ENCODE data around the gene LYRM1.
"Not testable (repeated sequence)": the region's sequence is repeated elsewhere in the genome, so short reads cannot be mapped to it uniquely, and the experiment has no call there.

Gene LYRM1

DNA sequence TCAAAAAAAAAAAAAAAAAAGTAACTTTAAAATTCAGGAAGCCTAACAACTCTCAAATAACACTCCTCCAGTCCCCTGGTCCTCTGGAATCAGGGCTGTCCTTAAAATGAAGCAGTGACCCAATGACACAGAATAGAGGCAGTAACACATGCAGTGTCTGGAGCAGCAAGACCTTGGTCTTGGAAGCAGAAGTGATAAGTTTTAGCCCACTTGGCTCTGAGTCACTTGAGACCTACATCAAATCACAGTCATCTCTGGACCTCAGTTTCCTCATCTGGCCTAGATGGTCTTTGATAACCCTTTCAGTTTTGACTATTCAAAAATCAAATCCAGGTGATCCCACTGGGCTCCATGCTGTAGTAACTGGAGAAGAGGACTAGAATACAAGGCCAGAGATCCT is 39.0 kb downstream of the LYRM1 start:
- DNase-seq = no peak

GRCh38 chr16:20940871-20941635 is 40.5 kb downstream of the LYRM1 start:
- no peak for DNase-seq

GRCh38 chr16:20941636-20941926 is 41.0 kb downstream of the LYRM1 start:
- DNase-seq = no peak

DNA sequence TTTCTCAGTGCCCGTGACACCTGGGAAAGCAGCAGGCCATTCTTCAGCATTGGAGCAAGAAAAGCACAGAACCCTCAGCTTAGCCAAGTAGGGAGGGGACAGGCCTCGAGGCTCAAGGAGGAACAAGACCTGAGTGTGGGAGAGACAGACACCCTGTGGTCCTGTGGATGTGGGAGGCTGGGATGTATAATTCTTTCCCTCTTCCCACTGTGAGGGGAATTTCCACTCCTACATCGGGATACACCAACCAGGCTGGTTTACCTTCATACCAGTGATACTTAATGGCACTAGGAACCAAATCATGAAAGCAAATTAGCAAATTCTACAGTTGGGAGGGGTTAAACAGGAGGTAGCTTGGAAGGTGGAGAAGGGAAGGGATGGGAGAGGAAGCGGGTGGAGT is 41.7 kb downstream of the LYRM1 start:
- no peak for DNase-seq

DNA sequence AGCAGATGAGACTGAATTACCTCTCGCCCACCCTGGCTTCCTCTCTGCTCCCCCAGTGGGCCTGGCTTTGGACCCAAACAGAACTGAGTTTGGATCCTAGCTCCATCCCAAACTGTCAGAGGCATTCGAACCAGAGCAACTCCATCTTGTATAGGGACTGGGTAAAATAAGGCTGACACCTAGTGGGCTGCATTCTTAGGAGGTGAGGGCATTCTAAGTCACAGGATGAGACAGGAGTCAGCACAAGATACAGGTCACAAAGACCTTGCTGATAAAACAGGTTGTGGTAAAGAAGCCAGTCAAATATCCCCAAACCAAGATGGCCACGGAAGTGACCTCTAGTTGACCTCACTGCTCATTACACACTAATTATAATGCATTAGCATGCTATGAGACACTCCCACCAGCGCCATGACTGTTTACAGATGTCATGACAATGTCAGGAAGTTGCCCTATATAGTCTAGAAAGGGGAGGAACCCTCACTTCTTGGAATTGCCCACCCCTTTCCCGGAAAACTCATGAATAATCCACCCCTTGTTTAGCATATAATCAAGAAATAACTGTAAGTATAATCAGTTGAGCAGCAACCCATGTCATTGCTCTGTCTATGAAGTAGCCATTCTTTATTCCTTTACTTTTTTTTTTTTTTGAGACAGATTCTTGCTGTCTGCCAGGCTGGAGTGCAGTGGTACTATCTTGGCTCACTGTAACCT is 44.4 kb downstream of the LYRM1 start:
- no peak for DNase-seq

- DNase-seq = not testable (repeated sequence)
Measured at GRCh38 chr16:20945575-20945875, 45.0 kb downstream of the LYRM1 start.

DNA sequence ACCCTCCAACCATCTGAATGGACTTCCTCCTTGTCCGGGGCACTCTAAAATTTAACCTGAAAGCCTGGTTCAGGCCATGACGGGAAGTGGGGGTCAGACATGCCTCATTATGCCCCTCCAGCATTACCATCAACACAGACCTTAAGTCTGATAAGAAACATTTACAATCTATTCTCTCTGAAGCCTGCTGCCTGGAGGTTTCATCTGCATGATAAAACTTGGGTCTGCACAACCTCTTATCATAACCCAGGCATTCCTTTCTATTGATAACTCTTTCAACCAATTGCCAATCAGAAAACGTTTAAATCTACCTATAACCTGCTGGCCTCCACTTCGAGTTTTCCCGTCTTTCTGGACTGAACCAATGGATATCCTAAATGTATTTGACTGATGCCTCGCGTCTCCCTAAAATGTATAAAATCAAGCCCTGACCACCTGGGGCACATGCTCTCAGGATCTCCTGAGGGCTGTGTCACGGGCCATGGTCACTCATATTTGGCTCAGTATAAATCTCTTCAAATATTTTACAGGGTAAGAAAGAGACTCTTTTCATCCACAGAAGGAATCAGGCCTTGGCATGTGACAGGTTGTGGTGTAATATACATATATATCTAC is 45.6 kb downstream of the LYRM1 start:
- no peak for DNase-seq

DNA sequence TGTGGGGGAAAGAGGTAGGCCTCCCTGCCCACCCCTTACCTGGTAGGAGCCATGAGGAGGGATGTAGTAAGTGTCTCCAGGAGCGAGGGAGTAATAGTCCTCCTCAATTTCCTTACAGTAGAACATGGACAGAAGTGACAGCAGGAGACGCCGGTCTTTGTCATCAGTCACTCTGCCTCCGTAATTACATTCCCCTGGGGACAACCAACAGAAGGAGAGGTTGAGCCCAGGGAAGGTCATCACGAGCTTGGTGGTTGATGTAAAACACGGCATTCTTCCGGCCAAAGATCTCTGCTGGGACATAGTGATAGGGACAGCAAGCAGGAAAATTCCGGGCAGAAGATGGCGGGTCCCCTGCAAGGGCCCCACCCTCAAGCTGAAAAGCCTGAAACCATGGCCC is 47.9 kb downstream of the LYRM1 start:
- no peak for DNase-seq

DNA sequence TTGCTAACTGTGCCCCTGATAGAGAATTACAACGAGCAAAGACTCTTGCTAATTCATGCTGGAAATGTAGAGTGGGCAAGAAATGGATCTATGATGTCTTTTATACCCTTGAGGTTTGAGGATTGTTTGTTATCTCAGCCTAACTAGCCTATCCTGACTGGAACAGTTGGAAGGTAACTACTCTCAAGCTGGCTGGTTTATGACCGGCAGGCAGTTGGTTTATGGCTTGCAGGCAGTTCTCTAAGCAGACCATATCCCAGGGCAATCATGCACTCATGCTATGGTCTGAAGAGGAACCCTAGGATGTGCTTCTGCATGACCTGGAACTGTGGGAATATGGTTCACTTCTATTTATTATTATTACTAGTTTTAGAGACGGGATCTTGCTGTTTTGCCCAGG is 49.1 kb downstream of the LYRM1 start:
- no peak for DNase-seq

DNA sequence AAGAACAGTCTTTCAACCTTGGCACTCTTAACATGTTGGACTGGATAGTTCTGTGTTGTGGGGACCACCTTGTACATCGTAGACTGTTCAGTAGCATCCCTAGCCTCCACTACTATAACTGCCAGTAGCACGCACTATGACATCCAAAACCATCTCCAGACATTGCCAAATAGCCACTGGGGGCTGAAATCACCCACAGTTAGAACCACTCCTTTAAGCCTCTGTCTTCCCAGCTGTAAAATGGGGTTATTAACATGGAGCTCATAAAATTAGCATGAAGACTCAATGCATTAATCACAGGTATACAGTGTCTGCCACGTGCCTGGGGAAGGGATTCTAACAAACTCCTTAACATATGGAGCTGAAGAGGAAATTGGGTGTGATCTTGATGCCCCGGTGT is 49.7 kb downstream of the LYRM1 start:
- no peak for DNase-seq

- DNase-seq = no peak
Measured at GRCh38 chr16:20952139-20952920, 51.8 kb downstream of the LYRM1 start.

GRCh38 chr16:20954574-20954973 is 54.0 kb downstream of the LYRM1 start:
- DNase-seq = no peak

DNA sequence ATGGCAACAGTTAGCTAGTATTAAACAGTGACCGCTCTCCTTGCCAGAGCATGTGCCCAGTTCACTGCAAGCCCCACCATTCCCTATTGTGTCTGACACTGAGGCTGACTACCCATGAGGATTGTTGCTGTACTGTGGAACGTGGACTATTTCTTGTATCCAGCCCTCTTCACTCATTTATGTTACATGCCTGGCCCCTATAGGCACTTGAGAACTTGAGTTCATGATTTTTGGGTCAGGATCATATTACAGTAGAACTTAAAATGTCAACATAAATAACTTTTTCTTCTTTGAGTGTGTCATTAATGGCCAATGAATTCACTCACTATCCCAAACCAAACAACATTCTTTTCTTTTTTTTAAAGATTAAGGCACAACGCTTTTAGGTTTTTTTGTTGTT is 55.7 kb downstream of the LYRM1 start:
- DNase-seq = no peak

DNA sequence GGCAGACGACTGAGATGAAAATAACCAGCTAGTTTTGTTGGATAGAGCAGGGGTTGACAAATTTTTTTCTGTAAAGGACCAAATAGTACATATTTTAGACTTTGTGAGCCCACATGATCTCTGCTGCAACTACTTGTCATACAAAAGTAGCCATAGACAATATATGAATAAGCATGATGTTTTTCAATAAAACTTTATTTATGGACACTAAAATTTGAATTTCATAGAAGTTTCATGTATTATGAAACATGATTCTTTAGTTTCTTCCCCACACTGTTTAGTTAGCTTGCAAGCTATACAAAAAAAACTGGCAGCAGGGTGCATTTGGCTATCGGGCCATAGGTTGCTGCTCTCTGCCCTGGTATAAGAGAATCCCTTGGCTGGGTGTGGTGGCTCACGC is 56.6 kb downstream of the LYRM1 start:
- no peak for DNase-seq

GRCh38 chr16:20960899-20961298 is 60.3 kb downstream of the LYRM1 start:
- DNase-seq = no peak

- no peak for DNase-seq
Measured at GRCh38 chr16:20968765-20969164, 68.2 kb downstream of the LYRM1 start.

DNA sequence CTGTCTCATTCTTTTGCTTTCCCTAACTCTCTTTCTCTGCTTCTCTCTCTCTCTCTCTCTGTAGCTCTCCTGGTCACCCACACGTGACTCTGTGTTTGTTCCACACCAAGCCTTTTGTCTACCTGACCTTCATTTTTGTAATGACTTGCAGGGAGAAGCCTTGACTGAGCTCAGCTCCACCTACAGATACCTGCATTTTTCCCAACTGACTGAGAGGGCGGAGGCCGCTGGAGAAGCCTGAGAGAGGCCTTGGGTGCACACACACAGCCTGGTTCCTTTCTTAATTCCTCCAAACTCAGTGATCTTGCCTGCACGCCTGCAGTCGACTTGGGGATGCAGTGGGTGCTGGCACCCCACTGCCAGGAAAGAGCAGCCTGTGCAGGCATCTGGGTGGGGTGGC is 68.8 kb downstream of the LYRM1 start:
- no peak for DNase-seq

DNA sequence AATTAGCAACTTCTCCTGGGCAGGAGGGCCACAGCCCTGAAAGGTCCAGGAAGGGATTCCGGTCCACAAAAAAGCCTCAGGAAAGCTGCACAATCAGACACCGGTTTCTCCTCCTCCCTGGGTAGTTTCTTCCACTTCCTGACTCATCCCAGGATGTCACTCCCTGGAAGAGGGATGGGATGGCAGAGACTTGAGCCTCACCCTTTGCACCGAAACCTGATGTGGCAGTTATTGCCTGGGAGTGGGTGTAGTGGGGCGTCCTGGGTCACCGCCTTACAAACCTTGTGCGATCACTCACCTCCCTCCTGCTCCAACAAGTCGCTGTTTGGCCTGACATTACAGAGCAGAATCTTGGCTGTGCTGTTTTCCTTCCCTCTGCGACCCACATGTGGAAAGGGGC is 70.8 kb downstream of the LYRM1 start:
- no peak for DNase-seq

GRCh38 chr16:20973201-20973600 is 72.6 kb downstream of the LYRM1 start:
- DNase-seq = not testable (repeated sequence)

Data from COR-L47 (cell line).